ENCODE data around the gene BANF1. TPM values are rescaled to one million over a fixed set of nuclear protein-coding genes. Genes with fewer than 3 reads are reported as not detected.

BANF1 gene
- total and polyA plus RNA-seq, 4 donors: 17.7 to 315 (median 159) TPM

- TF ChIP-seq CTCF (IDR thresholded peaks at IDR 0.05; ENCODE audit: control extremely low read depth, extremely low read depth): no peak
- DNase-seq (no peak), ATAC-seq (ENCODE audit: insufficient read depth, low FRiP score) (no peak)
- Histone ChIP-seq H3K27ac (ENCODE audit: low read depth in 1 of 2, low read length in 1 of 2) (no peak overlapping the region), H3K36me3 (ENCODE audit: control insufficient read depth in 4 of 4, insufficient read depth in 4 of 4, low read length in 4 of 4) (peaks cover 7 to 38% (median 18%) of the 10 kb centered on the region in 4 donors), H3K9ac (ENCODE audit: insufficient read depth in 1 of 2, low read length in 2 of 2) (no peak overlapping the region), H3K27me3 (ENCODE audit: control insufficient read depth in 3 of 3, insufficient read depth in 3 of 3, low read length in 2 of 3) (no peaks in the 10 kb centered on the region), H3K4me1 (ENCODE audit: control insufficient read depth in 5 of 5, insufficient read depth in 5 of 5, low read length in 5 of 5) (peaks cover 0 to 1% (median 0%) of the 10 kb centered on the region in 5 donors), H3K4me3 (no peak overlapping the region), H3K9me3 (ENCODE audit: control insufficient read depth in 4 of 4, insufficient read depth in 3 of 4, low read length in 3 of 4) (no peaks in the 10 kb centered on the region)
- 84 to 93% methylated on average over 10 of the region's 10 CpGs for WGBS, 2 donors
Observed at GRCh38 chr11:65979261-65979759, 23.0 kb upstream of the BANF1 start.

GRCh38 chr11:65981101-65981740 is 21.1 kb upstream of the BANF1 start:
- peaks cover 4 to 33% (median 15%) of the 10 kb centered on the region in 4 donors for H3K36me3 ChIP-seq (ENCODE audit: control insufficient read depth in 4 of 4, insufficient read depth in 4 of 4, low read length in 4 of 4)
- no peak for DNase-seq
- TF ChIP-seq CTCF (IDR thresholded peaks at IDR 0.05; ENCODE audit: control extremely low read depth, extremely low read depth): no peak
- no peaks in the 10 kb centered on the region for H3K27me3 ChIP-seq (ENCODE audit: control insufficient read depth in 3 of 3, insufficient read depth in 3 of 3, low read length in 2 of 3)
- no peak for ATAC-seq (ENCODE audit: insufficient read depth, low FRiP score)
- no peak overlapping the region for H3K27ac ChIP-seq (ENCODE audit: low read depth in 1 of 2, low read length in 1 of 2)
- no peaks in the 10 kb centered on the region for H3K9me3 ChIP-seq (ENCODE audit: control insufficient read depth in 4 of 4, insufficient read depth in 3 of 4, low read length in 3 of 4)
- no peak overlapping the region for H3K4me3 ChIP-seq
- no peaks in the 10 kb centered on the region for H3K4me1 ChIP-seq (ENCODE audit: control insufficient read depth in 5 of 5, insufficient read depth in 5 of 5, low read length in 5 of 5)
- WGBS, 2 donors: 77 to 84% methylated on average over 12 of the region's 12 CpGs
- no peak overlapping the region for H3K9ac ChIP-seq (ENCODE audit: insufficient read depth in 1 of 2, low read length in 2 of 2)

- Histone ChIP-seq H3K4me3 (no peak overlapping the region), H3K4me1 (ENCODE audit: control insufficient read depth in 5 of 5, insufficient read depth in 5 of 5, low read length in 5 of 5) (no peaks in the 10 kb centered on the region), H3K27me3 (ENCODE audit: control insufficient read depth in 3 of 3, insufficient read depth in 3 of 3, low read length in 2 of 3) (no peaks in the 10 kb centered on the region), H3K9ac (ENCODE audit: insufficient read depth in 1 of 2, low read length in 2 of 2) (no peak overlapping the region), H3K27ac (ENCODE audit: low read depth in 1 of 2, low read length in 1 of 2) (no peak overlapping the region), H3K9me3 (ENCODE audit: control insufficient read depth in 4 of 4, insufficient read depth in 3 of 4, low read length in 3 of 4) (no peaks in the 10 kb centered on the region), H3K36me3 (ENCODE audit: control insufficient read depth in 4 of 4, insufficient read depth in 4 of 4, low read length in 4 of 4) (peaks cover 4 to 23% (median 10%) of the 10 kb centered on the region in 4 donors)
- WGBS, 2 donors: 77 to 81% methylated on average over 16 of the region's 16 CpGs
- no peak for TF ChIP-seq CTCF (IDR thresholded peaks at IDR 0.05; ENCODE audit: control extremely low read depth, extremely low read depth)
- DNase-seq: no peak
- no peak for ATAC-seq (ENCODE audit: insufficient read depth, low FRiP score)
Observed at GRCh38 chr11:65981972-65982823, 20.1 kb upstream of the BANF1 start.

Data from lung (tissue), 12 donors.